ENCODE measurements around the gene CHD9. TPM values are rescaled to one million over a fixed set of nuclear protein-coding genes. Genes with fewer than 3 reads are reported as not detected.
"Not testable (repeated sequence)": the region's sequence is repeated elsewhere in the genome, so short reads cannot be mapped to it uniquely, and the experiment has no call there.

The CHD9 gene
- total RNA-seq, 4 donors from 2014 or later: 82.2 to 114 (median 91.3) TPM

GRCh38 chr16:53043428-53043831, 11.4 kb upstream of the CHD9 start:
- TF ChIP-seq POLR2A (IDR thresholded peaks at IDR 0.05) (no peak), CTCF (IDR thresholded peaks at IDR 0.05) (no peak), EP300 (IDR thresholded peaks at IDR 0.05) (no peak)
- Histone ChIP-seq H3K4me3 (peak overlapping the region in 2 of 4 donors; percentile 23 to 40), H3K4me1 (peaks cover 0 to 40% (median 10%) of the 10 kb centered on the region in 4 donors), H3K27me3 (peaks cover 0 to 4% of the 10 kb centered on the region in 2 donors), H3K36me3 (no peaks in the 10 kb centered on the region), H3K27ac (peak overlapping the region in 3 of 4 donors; percentile 26 to 78 (median 67)), H3K9me3 (no peaks in the 10 kb centered on the region)
- WGBS, 2 donors: 10 to 32% methylated on average over 5 of the region's 5 CpGs
- DNase-seq (ENCODE audit: low spot score in 2 of 2): peak in 1 of 2 donors; percentile 30

- TF ChIP-seq POLR2A (IDR thresholded peaks at IDR 0.05): no peak
- TF ChIP-seq EP300 (IDR thresholded peaks at IDR 0.05): no peak
- no peak for TF ChIP-seq CTCF (IDR thresholded peaks at IDR 0.05)
- Histone ChIP-seq H3K9me3 (no peaks in the 10 kb centered on the region), H3K27ac (peak overlapping the region in 3 of 4 donors; percentile 26 to 78 (median 67)), H3K27me3 (peaks cover 0 to 4% of the 10 kb centered on the region in 2 donors), H3K4me3 (peak overlapping the region in 2 of 4 donors; percentile 23 to 40), H3K4me1 (peaks cover 0 to 40% (median 10%) of the 10 kb centered on the region in 4 donors), H3K36me3 (no peaks in the 10 kb centered on the region)
- 16 to 26% methylated on average over 11 of the region's 11 CpGs for WGBS, 2 donors
- no peak for DNase-seq (ENCODE audit: low spot score in 2 of 2)
These were observed 10.7 kb upstream of the CHD9 start for GRCh38 chr16:53043986-53044601.

- 47 to 56% methylated on average over 6 of the region's 6 CpGs for WGBS, 2 donors
- peaks cover 0 to 4% of the 10 kb centered on the region in 2 donors for H3K27me3 ChIP-seq
- no peak for DNase-seq (ENCODE audit: low spot score in 2 of 2)
- no peaks in the 10 kb centered on the region for H3K9me3 ChIP-seq
- no peak for TF ChIP-seq EP300 (IDR thresholded peaks at IDR 0.05)
- TF ChIP-seq POLR2A (IDR thresholded peaks at IDR 0.05): no peak
- TF ChIP-seq CTCF (IDR thresholded peaks at IDR 0.05): no peak
- peaks cover 0 to 39% (median 10%) of the 10 kb centered on the region in 4 donors for H3K4me1 ChIP-seq
- H3K4me3 ChIP-seq: no peak overlapping the region
- no peak overlapping the region for H3K27ac ChIP-seq
- H3K36me3 ChIP-seq: no peaks in the 10 kb centered on the region
These were observed 9.2 kb upstream of the CHD9 start for GRCh38 chr16:53045341-53046220.

GRCh38 chr16:53047515-53047914, 7.3 kb upstream of the CHD9 start:
- H3K27ac ChIP-seq; H3K9me3 ChIP-seq; DNase-seq (ENCODE audit: low spot score in 2 of 2); H3K27me3 ChIP-seq; H3K4me3 ChIP-seq; H3K36me3 ChIP-seq: not testable (repeated sequence)
- WGBS, 2 donors: 93 to 94% methylated on average over 5 of the region's 5 CpGs
- H3K4me1 ChIP-seq: peaks cover 0 to 23% (median 0%) of the 10 kb centered on the region in 4 donors

GRCh38 chr16:53048139-53048915, 6.5 kb upstream of the CHD9 start:
- no peaks in the 10 kb centered on the region for H3K9me3 ChIP-seq
- H3K27me3 ChIP-seq: peaks cover 0 to 4% of the 10 kb centered on the region in 2 donors
- no peak for DNase-seq (ENCODE audit: low spot score in 2 of 2)
- WGBS, 2 donors: 85 to 91% methylated on average over 4 of the region's 4 CpGs
- H3K27ac ChIP-seq: no peak overlapping the region
- TF ChIP-seq EP300 (IDR thresholded peaks at IDR 0.05): no peak
- peaks cover 0 to 20% (median 0%) of the 10 kb centered on the region in 4 donors for H3K4me1 ChIP-seq
- H3K4me3 ChIP-seq: no peak overlapping the region
- no peaks in the 10 kb centered on the region for H3K36me3 ChIP-seq

GRCh38 chr16:53051255-53051654, 3.5 kb upstream of the CHD9 start:
- H3K9me3 ChIP-seq; H3K36me3 ChIP-seq; H3K27ac ChIP-seq; H3K4me3 ChIP-seq; DNase-seq (ENCODE audit: low spot score in 2 of 2); H3K27me3 ChIP-seq: not testable (repeated sequence)
- H3K4me1 ChIP-seq: peaks cover 0 to 27% (median 3%) of the 10 kb centered on the region in 4 donors
- 91 to 97% methylated on average over 3 to 4 of the region's 4 CpGs for WGBS, 2 donors
